CD4-positive, alpha-beta T cell treated with Interferon alpha-2 for 1 hour (primary cell): ENCODE results near the gene DNAJC15.

Experiments
- DNase-seq, 2 donors: peaks; one replicate each; pipeline ENCODE4 v3.0.0-alpha.2; 2020 to 2022

DNAJC15 gene

GRCh38 chr13:43129066-43129465, 105.7 kb downstream of the DNAJC15 start:
- no peak for DNase-seq

- no peak for DNase-seq
Observed at GRCh38 chr13:43129511-43130110, 106.2 kb downstream of the DNAJC15 start.

GRCh38 chr13:43132257-43132656, 108.9 kb downstream of the DNAJC15 start:
- peak in 1 of 2 donors; percentile 4 for DNase-seq

DNA sequence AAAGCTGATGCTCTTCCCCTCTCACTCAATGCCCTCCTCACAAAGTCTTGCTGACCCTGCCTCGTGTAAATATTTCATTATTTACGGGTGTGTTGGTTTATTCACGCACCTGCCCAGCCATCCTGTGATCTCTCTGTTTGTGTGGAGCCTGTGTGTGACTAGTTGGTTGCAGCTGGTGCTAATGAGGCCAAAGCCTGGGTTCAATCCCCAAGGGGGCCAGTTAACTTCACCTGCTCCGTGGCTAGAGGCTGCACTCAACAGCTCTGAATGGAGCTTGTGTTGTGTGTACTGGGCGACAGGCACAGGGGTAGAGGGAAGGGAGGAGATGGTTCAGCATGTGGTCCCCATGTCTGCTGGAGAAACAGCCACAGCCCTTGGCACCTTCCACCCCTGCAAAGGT, 109.5 kb downstream of the DNAJC15 start:
- DNase-seq: no peak

GRCh38 chr13:43133792-43134191, 110.4 kb downstream of the DNAJC15 start:
- no peak for DNase-seq

GRCh38 chr13:43134868-43135267, 111.5 kb downstream of the DNAJC15 start:
- no peak for DNase-seq

DNA sequence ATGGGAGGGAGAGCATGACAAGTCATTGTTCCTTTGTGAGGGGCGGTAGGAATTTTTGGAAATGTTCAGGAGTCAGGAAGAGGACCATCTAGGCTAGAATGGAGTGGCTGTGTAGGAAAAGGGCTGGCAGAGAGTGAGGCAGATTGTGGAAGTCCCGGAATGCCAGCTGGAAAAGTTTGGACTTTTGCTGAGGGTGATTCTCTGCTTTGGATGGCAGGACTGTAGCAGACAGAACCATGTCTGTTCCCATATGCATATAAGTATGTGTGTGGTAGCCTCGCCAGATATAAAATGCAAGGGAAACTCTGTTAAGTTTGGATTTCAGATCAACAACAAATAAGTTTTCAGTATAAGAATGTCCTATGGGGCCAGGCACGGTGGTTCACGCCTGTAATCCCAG, 112.1 kb downstream of the DNAJC15 start:
- no peak for DNase-seq

DNA sequence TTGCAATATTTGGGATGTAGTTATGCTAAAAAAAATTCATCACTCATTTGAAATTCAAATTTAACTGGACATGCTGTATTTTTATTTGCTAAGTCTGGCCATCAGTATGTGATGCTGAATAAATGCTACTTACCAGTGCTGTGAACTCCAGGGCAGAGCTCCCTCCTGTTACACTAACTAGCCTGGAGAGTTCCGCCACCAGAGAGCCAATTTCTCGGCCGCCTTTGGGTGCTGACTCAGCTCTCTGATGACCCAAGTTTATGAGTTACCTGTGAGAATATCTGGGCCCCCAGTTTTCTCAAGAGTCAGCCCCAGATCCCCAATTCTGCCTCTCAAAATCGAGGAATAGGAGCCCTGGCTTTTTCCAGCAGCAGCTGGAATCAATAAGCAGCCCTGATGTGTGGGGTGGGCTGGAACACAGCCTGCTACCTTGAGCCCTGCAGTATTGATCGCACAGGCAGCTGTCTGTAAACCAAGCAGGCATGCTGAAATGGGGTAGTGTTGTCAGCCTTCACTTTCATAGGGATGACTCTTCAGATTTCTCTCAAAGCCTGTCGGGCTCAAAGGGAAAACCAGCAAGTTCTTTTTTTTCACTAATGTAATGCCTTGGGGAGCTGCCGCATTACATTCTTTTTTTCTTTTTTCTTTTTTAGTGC, 113.7 kb downstream of the DNAJC15 start:
- DNase-seq: no peak

GRCh38 chr13:43139211-43139610, 115.8 kb downstream of the DNAJC15 start:
- DNase-seq: no peak

DNA sequence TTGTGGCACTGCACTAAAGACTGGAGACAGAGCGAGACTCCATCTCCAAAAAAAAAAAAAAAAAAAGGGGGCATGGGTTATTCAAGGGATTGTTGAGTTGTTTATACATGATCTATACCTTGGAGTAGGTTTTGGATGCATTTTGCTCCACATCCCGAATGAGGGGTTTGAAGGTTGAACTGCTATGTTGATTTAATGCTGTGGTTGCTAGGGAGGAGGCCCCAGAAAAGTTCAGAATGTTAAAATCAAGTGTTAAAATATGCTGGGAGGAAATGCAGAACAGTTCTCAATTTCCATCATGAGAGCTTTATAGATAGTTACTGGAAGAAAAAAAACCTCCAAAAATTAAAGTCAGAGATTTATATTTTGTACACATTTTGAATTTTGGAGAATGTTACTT, 116.5 kb downstream of the DNAJC15 start:
- no peak for DNase-seq

- DNase-seq: no peak
Observed at GRCh38 chr13:43140985-43141384, 117.6 kb downstream of the DNAJC15 start.

DNA sequence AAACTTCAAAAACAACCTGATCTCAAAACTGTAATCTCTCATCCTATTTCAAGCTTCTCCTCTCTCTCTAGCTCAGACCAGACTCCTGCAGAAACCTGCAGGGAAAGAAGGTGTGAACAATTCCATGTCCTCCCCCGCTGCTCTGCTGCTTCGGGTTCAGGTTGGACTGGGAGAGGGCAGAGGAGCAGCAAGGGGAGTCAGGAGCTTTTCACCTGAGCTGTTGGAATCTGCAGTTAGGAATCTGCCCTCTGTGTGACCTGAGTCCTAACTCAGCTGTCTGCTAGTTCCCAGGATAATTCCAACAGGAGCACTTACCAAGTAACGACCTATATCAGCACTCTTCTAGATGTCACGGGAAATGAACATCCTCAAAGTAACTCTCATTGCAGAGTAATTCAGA, 118.3 kb downstream of the DNAJC15 start:
- DNase-seq: no peak

DNA sequence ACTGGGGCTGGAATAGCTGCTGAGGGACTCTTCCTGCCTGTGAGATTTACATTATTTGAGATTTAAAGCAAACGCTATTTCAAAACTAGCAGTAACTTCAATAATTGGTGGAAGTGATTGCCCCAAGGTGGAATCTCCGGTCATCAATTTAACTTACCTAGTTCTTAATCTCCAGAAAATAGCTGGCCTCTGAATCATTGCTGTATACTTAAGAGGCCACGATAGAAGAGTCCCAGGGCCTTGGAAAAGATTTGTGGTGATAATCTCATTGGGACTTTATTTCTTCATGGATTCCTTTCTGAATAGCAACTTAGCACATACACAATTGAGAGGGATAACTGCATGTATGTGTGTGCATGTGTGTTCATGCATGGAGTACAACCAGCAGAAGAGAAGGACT, 120.2 kb downstream of the DNAJC15 start:
- DNase-seq: no peak

- no peak for DNase-seq
Observed at GRCh38 chr13:43145534-43146196, 122.3 kb downstream of the DNAJC15 start.

- DNase-seq: no peak
Observed at GRCh38 chr13:43146400-43146799, 123.0 kb downstream of the DNAJC15 start.

DNA sequence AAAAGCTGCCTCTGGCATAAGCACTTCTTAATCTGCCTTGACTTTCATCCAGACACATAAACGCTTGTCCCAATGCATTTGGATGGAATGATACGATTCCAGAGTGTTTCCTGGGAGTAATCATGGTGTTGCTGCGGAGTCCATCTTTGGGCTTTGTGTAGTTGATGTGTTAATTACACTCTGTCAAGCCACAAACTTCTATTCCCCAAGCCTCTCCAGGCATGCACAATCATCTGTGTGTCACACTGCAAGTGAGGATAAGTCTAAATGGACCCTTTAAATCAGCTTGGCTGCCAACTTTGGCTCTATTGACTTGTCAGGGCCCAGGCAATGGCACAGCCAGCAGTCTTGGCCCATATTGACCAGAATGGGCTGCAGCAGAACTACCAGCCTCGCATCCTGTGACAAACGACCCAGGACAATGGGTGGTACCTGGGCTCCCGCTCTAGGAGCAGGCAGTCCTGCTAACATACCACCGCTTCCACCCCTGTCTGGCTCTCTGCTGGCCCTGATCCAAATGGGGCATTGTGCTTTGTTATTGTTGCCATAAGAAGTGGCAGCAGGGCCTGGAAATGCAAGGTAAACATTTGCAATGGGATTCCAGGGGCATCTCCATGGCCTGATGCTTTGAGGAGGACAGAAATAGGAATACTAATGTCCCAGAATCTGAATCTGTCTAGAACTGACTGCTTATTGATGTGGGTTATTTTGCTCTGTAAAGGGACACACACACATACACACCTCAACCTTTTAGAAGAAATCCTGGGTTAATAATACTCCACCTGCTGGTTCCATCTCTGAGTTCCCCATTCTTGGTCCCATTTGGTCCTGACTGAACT, 127.2 kb downstream of the DNAJC15 start:
- no peak for DNase-seq

DNA sequence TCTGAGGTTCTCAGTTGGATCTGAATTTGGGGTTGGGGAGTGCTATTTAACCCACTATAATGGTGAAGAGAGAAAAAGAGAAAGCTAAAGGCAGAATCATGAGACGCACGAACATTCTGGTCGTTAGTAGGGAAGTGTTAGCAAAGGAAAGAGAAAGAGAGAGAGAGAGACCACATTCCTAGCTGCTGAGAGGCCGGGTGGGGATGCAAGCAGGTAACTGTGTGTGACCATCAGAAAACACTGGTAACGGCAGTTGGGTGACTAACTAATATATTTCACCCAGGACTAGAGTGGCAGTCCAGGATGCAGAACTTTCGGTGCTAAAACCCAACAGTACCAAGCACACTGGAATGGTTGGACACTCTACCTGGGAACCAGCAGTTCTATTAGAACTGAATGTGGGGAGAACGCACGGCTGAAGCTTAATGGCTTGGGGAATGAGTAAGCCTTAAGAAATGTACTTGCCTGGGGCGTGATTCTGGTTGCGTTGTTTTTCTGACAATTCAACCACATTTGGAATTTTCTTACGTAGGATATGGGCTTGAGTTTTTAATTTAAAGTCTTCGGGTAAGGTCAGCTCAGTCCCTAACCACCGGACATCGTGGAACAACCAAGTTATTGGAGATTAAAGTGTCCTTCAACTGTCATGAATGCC, 130.2 kb downstream of the DNAJC15 start:
- no peak for DNase-seq

DNA sequence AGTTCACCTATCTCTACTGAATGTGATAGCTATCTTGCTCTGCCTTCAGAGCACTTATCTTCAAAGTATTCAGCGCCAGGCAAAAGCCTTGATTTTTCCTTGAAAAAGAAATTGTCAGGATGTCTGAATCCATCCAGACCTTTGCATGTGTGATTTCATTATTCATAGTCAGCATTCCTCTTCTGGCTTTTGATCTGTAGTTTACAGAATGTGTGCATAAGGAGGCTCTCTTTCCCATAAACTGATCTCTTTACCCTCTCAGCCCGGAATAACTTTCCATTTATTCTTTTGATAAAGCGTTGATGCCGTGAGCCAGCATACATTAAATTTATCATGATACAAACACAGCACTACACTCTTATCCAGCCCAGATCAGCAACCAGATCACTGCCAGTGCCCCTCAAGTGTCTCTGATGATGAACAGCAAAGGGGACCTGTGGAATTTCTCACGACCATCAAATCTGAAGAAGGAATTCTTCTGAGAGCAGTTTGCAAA, 130.8 kb downstream of the DNAJC15 start:
- no peak for DNase-seq

GRCh38 chr13:43154839-43155238, 131.5 kb downstream of the DNAJC15 start:
- no peak for DNase-seq

- no peak for DNase-seq
Observed at GRCh38 chr13:43156916-43157315, 133.5 kb downstream of the DNAJC15 start.

DNA sequence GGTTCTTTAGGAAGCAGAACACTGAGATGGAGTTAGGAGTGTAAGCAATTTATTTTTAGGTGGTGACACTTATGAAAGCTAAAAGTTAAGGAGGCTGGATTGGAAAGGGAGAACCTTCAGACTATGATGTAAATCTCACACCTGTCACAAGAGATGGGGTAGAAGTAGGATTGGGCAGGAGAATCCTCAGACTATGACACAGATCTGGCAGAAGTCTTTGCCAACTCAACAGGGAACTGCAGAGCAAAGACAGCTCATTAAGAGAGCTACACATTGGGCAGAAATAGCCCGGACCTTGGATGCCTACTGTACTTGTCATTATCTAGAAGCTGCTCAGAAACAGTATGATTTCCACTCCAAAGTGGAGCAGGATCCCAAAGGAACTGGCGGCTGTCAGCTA, 134.4 kb downstream of the DNAJC15 start:
- no peak for DNase-seq

DNA sequence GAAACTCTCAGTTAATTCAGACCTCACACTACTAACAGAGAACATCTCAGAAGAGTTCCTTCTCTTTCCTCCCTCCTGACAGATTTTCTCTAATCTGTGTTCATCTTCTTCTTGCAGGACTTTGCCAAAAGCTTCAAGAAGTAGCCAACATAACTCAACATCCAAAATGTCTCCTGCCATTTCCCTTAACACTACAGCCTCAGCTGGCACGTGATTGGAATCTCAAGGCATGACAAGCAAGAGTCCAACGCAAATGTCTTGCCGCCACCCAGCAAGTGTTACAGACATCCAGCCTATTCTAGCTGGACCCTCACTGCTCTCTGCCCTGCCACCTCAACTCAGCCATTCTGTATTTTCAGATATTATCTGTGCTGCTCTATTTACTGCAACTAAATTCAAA, 135.1 kb downstream of the DNAJC15 start:
- no peak for DNase-seq

DNA sequence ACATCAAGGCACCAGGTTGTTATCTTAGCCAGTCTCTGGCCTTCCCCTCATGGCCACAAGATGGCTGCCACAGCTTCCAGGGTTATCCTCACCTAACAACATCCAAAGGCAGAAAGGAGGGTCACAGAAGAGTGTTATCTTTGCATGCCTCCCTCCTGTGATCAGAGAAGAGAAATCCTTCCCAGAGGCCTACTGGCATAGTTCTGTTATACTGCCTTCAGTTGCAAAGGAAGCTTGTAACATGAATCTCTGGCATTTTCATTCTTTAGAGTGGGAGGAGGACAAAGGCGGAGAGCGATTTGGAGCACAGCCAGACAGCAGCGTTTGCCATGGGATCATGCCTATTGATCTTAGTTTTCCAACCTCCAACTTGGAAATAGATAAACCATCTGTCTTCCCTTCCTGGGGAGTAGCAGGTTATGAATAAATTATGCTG, 135.7 kb downstream of the DNAJC15 start:
- DNase-seq: no peak
